HG02852 (cell line): ENCODE data around the gene SCYGR1.
"Not testable (repeated sequence)": the region's sequence is repeated elsewhere in the genome, so short reads cannot be mapped to it uniquely, and the experiment has no call there.

Source experiments
- ATAC-seq: cut with Tn5 transposase; IDR thresholded peaks from one replicate; pipeline ENCODE4 v1.9.1; 2021; ENCODE audit warnings: mild to moderate bottlenecking, moderate library complexity; ENCODE audit not compliant: unreplicated experiment

The SCYGR1 gene

DNA sequence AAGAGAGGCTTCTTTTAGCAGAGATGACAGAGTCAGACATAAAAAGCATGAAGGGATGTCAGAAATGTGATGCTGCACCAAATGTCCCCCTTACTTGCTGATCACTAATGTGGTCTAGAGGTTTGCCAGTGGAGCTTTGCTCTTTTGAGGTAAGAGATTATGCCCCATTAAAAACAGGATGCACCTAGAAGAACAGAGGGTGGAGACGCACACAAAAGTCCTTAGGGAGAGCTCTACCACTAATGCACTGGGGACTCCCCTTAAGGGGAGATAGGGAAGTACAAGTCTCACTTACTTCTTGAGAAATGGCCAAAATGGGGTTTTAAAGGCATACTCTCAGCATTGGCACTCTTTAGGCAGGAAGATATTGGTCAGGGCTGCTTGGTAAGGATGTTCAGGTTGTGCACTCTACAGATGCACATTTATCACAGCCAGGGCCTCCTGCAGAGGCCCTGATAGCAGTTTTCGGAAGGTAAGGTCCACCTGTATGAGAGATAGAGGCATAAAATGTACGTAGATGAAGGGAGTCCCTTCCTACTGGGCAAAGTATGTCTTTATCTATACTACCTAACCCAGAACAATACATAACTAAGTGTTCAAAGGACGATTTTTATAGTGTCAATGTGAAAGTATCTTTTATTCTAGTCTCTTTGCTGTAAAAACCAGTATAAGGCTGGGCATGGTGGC is 17.0 kb upstream of the SCYGR1 start:
- no peak for ATAC-seq

DNA sequence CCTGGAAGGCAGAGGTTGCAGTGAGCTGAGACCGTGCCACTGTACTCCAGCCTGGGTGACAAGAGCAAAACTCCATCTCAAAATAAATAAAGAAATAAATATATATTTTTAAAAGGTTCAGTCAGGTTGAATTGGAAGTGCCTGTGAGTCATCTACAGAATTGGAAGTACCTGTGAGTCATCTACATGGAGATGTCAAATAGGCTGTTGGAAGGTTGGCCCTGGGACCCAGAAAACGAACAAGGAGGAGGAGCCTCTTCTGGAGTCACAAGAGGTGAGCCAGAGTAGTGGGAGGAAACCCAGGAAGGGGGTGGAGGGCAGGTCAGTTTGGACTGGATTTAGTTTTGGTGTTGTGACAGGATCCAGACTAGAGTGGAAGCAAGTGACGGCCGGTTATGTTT is 15.2 kb upstream of the SCYGR1 start:
- ATAC-seq = no peak

DNA sequence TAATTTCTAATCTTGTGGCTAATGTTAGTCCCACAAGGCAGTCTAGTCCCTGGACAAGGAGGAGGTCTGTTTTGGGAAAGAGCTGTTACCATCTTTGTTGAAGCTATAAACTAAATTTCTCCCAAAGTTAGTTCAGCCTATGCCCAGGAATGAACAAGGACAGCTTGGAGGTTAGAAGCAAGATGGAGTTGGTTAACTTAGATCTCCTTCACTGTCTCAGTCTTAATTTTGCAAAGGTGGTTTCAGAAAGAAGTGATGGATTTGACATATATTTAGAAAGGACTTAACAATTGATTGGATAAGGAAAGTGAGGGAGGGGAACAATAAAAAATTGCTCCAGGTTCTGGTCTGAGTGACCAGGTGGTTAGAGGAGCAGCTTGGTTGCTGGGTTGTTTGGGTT is 14.6 kb upstream of the SCYGR1 start:
- ATAC-seq = no peak

DNA sequence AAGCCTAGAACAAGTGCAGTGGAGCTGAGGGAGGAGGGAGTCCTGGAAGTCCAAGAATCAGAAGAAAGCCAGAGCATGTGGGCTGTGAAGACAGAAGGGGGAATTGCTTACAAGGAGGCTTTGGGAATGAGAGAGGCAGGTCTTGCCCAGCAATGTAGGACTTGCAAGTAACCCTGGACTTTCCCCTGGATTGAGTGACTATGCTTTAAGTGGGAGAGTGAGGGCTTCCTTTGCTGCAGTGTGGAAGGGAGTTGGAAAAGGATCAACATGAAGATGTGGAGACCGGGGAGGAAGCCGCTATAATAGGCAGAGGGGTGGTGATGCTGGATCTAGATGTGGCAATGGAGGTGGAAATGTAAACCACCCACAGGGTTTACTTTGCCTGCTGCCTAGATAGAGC is 13.8 kb upstream of the SCYGR1 start:
- ATAC-seq = no peak

DNA sequence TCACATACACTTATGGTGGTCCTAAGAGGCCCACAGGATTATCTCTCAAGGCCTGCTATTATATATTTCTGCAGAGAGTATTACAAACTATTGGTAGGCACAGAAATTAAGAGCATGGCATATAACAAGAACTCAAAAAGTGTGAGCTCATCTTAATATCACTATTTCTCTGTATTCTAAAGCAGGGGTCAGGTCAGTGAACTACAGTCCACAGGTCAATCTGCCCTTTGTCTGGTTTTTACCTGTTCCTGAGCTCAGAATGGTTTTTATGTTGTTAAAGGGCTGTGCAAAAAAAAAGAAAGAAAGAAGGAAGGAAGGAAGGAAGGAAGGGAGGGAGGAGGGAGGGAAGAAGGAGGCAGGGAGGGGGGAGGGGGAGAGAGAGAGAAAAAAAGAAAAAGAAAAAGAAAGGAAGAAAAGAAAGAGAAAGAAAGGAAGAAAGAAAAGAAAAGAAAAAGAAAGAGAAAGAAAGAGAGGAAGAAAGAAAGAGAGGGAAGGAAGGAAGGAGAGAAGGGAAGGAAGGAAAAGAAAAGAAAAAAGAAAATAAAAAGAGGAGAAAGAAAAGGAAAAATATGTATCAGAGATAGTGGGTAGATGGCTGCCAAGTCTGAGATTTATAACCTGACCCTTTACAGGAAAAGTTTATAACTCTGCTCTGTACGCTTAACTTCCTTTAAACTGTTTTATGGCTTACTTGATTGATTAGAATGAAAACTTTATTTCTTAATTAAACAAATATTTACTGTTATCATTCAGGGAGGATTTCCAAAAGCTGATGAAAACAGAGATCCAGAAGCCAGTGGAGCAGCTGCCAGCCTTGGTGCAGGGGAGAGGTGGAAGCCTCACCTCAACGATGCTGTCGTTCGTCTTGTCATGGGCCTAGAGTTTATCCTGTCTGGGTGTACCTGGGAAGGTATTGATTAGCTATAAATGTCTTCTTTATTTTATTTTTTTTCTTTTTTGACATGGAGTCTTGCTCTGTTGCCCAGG is 11.2 kb upstream of the SCYGR1 start:
- no peak for ATAC-seq

DNA sequence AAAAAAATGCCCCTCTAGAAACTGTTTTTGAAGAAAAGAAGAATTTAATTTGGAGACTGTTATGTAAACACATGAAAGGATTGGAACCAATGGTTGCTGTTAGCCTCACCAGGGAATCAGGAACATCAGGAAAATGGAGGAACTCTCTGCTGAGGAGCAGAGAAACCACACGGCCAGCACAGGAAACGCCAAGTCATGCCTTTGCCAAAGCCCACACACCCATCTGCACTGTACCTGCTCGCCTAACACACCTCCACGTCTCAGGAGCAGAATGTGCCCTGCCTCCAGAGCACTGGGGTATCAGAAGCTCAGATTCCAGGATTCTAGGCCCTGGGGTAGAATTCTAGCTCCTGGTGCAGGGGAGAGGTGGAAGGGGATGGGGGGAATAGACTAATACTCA is 9.8 kb upstream of the SCYGR1 start:
- no peak for ATAC-seq

DNA sequence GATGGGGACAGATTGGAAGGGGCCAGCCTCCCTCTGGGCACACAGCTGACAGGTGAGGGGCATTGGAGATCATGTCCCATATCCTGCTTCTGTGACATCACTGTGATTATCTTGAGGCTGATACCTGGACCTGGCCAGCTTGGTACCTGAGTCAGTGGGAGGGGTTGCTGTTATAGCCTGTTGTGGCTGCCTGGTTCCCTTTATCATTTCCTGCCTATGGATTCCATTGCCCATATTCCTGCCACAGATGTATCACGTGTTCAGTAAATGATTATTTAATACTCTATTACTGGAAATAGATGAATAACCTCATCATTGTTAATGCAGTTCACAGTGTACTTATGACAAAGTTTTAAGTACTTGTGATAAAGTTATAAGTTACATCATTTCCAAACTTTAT is 7.8 kb upstream of the SCYGR1 start:
- no peak for ATAC-seq

DNA sequence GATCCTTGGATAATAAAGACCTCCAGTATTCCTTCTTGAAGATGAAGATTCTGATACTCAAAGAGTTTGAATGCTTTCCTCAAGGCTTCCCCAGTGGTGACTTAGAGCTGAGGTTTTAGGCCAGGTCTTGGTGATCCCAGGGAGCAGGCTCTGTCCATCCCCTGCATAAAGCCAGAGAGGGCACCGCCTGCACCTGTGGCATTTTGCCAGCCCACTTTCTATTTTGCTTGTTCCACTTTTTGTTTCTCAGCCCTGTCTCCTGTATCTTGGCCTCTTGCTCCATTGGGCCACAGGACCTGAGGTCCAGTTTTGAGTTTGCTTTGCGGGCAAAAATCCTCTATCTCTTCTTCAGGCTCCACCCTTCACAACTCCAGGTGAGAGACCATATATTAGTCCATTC is 6.7 kb upstream of the SCYGR1 start:
- no peak for ATAC-seq

DNA sequence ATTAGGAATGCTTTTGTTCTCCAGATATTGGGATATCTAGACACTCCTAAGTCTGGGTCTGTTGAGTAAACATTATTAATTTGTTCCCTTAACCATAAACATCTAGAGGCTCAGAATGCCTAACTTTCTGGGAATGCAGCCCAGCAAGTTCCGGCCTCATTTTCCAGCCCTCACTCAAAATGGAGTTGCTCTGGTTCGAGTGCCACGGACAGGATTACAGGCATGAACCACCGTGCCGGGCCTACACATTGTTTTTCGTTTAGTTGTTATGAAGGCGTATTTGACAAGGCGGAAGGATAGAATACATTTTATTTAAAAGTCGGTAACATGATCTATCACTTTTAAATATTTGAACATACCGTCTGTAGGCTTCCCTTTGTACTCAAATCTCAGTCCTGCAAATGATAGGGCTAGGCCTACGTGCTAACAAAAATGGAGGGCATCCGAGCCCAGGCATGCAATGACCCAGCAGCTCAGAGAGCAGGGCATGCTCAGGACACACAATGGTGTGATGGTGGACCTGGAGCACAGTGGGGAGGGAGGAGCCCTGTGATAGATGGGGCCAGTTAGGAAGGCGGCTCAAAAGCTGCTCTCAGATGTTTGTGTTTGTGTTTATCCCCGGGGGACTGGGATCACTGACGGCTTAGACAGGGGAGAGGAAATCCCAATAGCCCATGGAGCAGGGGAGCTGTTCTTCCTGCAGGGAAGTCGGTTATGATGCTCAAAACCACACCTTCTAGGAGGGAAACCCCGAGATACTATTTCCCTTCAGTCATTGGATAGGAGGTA is 2.9 kb upstream of the SCYGR1 start:
- ATAC-seq = no peak

DNA sequence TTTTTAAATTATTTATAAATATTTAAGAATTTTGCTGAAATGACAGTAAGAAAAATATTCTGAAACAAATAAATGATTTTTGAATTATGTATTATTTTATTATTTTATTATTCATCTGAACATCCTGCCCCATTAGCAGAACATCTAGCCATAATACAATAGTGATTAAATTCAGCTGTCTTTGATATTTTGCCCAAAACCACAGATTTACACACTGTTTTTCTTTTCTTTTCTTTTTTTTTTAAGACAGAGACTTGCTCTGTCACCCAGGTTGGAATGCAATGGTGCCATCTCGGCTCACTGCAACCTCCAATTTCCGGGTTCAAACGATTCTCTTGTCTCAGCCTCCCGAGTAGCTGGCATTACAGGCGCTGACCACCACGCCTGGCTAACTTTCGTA is 1.9 kb upstream of the SCYGR1 start:
- no peak for ATAC-seq

DNA sequence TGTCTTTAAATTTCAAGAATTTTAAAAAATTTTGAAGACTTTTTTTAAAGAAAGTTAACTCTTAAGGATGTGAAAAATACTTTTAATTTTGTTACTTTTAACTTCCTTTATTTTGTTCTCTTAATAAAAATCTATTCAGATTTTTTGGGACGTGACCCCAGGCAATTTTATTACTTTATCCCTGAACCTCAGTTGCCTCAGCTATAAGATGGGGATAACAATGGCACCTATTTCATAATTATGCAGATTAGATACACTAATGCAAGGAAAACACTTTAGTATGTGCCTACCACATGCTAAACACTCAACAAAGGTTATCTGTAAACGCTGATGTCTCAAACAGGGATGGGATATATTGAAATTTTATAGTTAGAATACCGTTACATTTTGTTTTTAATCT is 1.5 kb upstream of the SCYGR1 start:
- no peak for ATAC-seq

DNA sequence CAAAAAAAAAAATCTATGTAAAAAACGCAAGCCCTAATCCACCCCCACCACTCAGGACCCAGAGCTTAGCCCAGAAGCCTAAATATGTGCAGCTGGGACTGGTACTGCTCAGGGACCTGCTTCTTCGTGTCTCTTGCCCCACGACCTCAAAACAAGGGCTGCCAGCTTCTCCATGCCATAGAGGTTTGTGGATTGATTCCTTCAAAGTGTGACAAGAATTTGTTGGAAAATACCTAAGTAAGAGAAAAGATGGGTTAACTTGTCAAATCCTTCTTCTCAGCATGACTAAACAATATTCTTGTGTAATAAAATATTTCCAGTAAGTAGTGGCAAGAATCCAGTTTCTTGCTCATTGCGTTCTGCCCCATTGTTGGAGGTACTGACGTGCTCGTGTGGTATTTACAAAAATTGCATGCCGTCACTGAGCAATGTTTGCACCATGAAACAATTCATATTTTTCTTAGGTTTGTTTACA is 825 bp upstream of the SCYGR1 start:
- ATAC-seq = no peak

DNA sequence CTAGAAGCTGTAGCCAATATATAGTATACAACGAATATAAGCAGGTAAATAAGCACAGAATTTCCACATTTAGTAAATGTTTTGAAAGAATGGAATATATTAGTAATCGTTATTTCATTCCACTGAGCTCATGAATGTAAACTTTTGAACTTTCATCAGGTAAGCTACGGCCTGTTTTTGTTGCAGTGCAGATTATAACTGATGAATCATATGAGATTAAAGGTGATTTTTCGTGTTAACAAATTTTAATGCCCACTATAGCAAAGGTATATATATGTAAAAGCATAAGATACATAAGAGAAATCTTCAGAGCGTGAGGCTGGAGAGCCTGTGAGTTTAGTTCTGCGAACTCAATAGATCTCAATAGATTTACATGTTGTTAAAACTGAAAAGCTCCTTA is 1.1 kb downstream of the SCYGR1 start:
- no peak for ATAC-seq

DNA sequence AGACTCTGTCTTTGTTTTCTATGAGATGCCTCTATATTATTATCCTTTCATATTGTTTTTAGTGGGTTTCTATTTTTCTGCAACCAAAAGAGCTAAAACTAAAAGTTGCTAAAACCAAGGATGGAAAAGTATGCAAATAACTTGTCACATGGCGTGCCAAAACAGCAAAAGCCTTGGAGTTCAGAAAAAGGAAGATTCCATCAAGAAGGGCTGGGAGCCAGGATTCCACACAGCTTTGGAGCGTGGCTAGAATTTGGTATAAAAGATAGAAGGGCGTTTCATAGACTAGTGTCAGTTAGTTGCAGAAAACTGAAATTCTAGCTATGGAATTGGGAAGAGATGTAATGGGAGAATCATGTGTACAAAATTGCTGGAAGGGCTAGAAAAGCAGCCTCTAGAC is 4.1 kb downstream of the SCYGR1 start:
- ATAC-seq = no peak

DNA sequence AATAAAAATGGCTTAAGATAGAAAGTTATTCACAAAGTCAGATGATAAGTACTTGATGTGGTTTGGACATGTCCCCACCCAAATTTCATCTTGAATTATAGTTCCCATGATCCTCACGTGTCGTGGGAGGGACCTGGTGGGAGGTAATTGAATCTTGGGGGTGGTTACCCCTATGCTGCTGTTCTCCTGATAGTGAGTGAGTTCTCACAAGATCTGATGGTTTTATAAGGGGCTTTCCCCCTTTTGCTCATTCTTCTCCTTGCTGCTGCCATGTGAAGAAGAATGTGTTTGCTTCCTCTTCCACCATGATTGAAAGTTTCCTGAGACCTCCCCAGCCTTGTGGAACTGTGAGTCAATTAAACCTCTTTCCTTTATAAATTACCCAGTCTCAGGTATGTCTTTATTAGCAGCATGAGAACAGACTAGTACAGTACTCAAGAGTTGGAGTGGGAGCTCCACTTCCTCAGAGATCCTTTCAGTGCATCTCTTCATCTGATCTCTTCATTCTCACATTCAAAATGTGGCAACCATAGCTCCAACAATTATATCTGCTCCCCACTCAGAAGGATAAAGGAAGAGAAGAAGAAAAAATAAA is 5.4 kb downstream of the SCYGR1 start:
- not testable (repeated sequence) for ATAC-seq

DNA sequence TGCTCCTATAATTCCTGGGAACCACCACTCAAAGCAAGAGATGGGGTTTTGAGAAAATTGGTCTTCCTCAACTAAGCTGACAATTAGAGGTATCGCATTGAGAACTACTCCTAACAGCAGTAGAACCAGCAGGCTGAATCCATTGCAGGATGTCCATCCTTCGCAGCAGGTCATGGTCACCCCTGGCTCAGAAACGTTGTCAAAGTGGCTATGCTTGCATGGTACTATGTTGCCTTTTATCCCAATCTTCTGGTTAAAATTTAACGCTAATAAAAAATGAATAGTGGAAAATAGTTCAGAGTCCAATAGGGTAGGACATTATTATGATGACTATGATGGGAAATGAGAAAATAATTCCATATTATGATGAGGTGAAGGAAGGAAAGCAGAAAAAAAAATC is 8.7 kb downstream of the SCYGR1 start, which contains the start of gene TM4SF20:
TSS of gene TM4SF20 (minus strand) at position 212 of the 400 bp plus-strand sequence. CDS start at position 174, 38 bp downstream.
- no peak for ATAC-seq

DNA sequence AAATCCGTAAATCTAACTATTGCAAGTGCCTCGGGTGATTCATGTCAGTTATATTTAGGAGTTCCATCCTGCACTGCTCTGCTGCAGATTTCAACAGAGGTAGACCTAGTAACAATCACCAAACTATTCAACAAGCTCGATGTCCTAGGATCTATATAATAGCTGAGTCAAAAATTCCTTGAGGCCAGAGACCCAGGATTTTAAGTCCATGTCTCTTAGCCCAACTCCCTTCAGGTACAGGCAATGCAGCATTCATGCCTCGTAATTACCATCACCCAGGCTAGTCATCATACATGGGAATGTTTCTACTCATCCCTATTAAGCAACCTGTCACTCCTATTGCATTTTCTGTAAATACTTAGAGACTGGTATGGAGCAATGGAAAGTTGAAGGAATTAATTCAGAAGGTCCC is 9.4 kb downstream of the SCYGR1 start:
- ATAC-seq = no peak

DNA sequence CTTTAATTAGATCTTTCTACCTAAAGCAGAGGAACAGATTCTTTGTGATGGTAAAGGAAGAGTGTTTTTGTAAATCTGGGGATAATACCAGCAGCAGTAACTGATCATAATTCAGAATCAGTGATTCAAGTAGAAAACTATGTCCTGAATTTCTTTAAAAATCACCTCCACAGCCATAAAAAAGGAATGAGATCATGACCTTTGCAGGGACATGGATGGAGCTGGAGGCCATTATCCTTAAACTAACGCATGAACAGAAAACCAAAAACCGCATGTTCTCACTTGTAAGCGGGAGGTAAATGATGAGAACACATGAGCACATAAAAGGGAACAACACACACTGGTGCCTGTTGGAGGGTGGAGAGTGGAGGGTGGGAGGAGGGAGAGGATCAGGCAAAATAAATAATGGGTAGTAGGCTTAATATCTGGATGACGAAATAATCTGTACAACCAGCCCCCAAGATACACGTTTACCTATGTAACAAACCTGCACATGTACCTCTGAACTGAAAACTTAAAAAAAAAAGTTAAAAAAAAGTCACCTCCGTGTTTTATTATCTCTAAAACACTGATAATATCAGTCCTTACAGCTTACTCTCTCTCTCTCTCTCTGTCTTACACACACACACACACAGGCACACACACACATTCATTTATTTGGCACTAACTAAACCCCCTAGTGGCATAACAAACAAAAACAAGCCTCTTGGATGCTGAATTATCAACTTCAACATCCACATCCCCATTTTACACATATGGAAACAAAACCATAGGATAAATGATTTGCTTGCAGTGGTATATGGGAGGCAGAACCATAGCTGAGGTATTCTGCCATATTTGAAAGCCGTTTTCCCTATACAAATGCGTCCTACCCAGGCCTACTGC is 10.0 kb downstream of the SCYGR1 start:
- no peak for ATAC-seq

DNA sequence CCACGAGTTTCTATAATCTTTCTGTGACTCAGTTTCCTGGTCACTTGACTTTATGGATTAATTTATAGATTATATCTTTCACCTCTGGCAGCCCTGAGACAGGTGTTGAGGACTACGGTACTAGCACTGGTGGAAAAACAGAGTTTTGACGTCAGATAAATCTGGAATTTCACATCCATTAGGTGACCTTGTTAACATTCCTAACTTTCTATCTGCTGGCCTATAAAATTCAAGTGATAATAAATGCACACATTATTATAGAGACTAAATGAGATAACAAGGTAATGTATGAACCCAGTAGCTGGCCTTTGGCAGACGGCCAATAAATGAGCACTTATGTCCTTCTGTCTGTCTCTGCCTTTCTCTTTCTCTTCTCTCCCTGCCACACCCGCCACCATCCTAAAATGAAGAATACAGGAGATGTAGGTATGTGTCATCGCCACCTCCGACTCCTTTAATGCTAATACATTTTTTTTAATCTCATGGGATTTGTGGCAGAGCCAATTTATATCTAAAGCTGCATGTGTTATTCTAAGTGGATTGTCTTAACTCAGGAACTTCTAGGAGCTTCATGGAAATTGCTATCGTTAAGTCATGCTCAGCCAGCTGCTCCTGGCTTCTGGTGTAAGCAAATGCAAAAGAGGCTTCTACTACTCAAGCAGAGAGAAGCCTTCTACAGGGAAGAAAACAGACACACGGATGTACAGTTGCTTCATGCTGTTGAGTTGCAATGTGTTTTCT is 10.9 kb downstream of the SCYGR1 start:
- ATAC-seq = no peak
